ENCODE results near the gene TTLL11.

GRCh38 chr9:122121931-122122330 lies 28.8 kb upstream of the TTLL11 start:
- TF ChIP-seq REST (IDR thresholded peaks at IDR 0.05; ENCODE audit: unreplicated experiment) (no peak), CTCF (conservative IDR thresholded peaks at IDR 0.05; ENCODE audit: low read depth in 2 of 2) (no peak)
